Right atrium auricular region (tissue), 2 donors: ENCODE results near the gene TUBB4B. TPM values are rescaled to one million over a fixed set of nuclear protein-coding genes. Genes with fewer than 3 reads are reported as not detected.

ENCODE experiments used
- DNase-seq: peaks from one replicate; pipeline ENCODE4 v3.0.0-alpha.2; 2019; ENCODE audit warnings: low spot score
- H3K27ac ChIP-seq, 2 donors: fragments of 200-600 bp; sonication (generic); 1 replicate in 1 of 2; 2 replicates in 1 of 2; pipeline ENCODE4 v1.5.1; 2016 to 2019
- H3K27me3 ChIP-seq, 2 donors: fragments of 200-600 bp; sonication (generic); one replicate each; pipeline versions ENCODE4 v1.5.1 to v1.6.0; 2017 to 2019
- H3K36me3 ChIP-seq: fragments of 200-600 bp; sonication (generic); one replicate; pipeline ENCODE4 v1.5.1; 2016
- H3K4me1 ChIP-seq, 2 donors: fragments of 200-600 bp; sonication (generic); one replicate each; pipeline versions ENCODE4 v1.5.1 to v1.6.0; 2017 to 2019
- H3K4me3 ChIP-seq, 2 donors: fragments of 200-600 bp; sonication (generic); 1 replicate in 1 of 2; 2 replicates in 1 of 2; pipeline ENCODE4 v1.5.1; 2017 to 2019; ENCODE audit warnings: mild to moderate bottlenecking in 1 of 2, moderate library complexity in 1 of 2
- H3K9me3 ChIP-seq, 2 donors: fragments of 200-600 bp; sonication (generic); one replicate each; pipeline ENCODE4 v1.5.1; 2019
- total RNA-seq, 2 donors: library from RNA; depleted of rRNA; stranded (reverse); fragments of >200 nt; gene quantifications; one replicate each; pipeline ENCODE4 v1.1.0, GENCODE V29; 2016
- TF ChIP-seq, protein P1 (sequence below), 2 donors: fragments of 200-600 bp; sonication (generic); IDR thresholded peaks; one replicate each; pipeline ENCODE4 v1.5.1; 2019; ENCODE audit warnings: antibody characterized with exemption in 2 of 2

Gene TUBB4B
- total RNA-seq, 2 donors from 2014 or later, result 310 to 394 TPM

DNA sequence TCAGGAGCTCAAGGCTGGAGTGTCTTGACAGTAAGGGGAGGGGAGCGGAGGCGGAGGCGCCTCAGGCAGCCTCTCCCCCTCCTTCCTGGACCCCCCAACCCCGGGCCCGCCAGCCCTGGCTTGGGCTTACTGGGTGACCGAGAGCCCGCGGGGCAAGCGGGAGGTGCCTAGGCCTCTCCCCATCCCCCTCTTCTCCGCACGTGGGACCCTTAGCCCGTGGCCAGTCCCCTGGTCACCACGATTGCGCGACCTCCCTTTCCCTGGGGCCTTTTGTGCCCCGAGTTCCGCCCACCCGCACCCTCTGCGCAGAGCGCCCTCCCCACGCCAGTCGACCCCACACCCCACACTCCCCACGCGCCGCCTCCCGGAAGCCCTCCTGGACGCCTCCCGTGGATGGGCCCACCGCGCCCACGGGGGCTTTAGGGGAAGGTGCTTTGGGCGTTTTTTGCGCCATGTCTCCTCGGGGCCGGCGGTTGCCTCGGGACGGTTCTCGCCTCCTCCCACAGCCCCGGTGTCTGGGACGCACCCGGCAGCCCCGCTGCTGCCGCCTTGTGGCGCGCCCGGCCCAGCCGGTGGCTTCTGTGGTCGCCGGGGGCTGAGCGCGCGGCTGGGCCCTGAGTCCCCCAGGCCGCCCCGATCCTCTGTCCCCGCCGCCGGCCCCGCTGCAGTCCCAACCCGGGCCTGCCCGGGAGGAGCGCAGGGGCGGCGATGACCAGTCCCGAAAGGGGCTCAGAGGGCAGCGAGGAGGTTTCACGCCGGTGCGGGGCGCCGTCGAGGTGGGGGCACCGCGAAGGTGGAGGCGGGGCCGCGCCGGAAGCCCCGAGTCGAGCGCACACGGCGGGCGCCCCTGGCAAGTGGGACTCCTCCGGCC, 39.6 kb downstream of the TUBB4B start:
- Histone ChIP-seq H3K4me1 (peaks cover 0 to 41% of the 10 kb centered on the region in 2 donors), H3K4me3 (peak overlapping the region in 1 of 2 donors; percentile 25), H3K27me3 (no peaks in the 10 kb centered on the region), H3K36me3 (no peaks in the 10 kb centered on the region), H3K9me3 (no peaks in the 10 kb centered on the region), H3K27ac (no peak overlapping the region)
- no peak for DNase-seq
- TF ChIP-seq, protein P1, sequence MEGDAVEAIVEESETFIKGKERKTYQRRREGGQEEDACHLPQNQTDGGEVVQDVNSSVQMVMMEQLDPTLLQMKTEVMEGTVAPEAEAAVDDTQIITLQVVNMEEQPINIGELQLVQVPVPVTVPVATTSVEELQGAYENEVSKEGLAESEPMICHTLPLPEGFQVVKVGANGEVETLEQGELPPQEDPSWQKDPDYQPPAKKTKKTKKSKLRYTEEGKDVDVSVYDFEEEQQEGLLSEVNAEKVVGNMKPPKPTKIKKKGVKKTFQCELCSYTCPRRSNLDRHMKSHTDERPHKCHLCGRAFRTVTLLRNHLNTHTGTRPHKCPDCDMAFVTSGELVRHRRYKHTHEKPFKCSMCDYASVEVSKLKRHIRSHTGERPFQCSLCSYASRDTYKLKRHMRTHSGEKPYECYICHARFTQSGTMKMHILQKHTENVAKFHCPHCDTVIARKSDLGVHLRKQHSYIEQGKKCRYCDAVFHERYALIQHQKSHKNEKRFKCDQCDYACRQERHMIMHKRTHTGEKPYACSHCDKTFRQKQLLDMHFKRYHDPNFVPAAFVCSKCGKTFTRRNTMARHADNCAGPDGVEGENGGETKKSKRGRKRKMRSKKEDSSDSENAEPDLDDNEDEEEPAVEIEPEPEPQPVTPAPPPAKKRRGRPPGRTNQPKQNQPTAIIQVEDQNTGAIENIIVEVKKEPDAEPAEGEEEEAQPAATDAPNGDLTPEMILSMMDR (IDR thresholded peaks at IDR 0.05), result peak; percentile 44 to 70

DNA sequence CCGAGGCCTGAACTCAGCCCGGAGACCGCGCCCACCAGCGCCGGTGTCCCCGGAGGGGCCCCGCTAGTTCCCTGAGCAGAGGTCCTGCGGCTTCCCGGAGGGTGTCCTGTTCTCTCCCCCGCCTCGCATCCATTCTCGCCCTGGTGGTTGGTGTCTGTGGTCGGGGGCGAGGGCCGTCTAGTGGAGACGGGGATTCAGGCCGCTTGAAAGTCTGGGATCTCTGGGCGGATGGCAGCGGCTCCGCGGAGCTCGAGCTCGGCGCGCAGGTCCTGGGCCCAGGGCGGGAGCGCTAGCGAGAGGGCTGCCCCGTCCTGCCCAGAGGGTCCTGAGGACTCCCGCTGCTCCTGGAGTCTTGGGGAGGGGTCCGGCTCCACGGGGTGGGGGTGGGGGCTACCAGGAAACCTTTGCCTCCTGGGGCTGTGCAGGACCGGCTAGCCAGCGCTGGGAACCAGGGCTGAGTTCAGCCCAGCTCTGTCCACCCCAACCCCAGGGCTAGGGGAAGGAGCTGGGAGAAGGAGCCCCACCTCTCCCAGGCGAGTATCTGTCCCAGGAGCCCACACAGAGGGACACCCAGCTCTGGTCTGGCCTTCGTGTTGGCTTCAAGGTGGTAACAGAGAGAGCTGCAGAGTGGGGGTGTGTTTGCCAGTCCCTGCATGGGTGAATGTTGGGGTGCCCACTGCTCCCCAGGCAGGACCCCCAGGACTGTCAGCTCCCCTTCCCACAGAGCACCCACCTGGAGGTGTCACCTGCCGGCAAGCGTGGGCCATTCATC, 40.4 kb downstream of the TUBB4B start:
- Histone ChIP-seq H3K27ac (no peak overlapping the region), H3K4me1 (peaks cover 0 to 33% of the 10 kb centered on the region in 2 donors), H3K27me3 (no peaks in the 10 kb centered on the region), H3K36me3 (no peaks in the 10 kb centered on the region), H3K4me3 (peak overlapping the region in 1 of 2 donors; percentile 25), H3K9me3 (no peaks in the 10 kb centered on the region)
- TF ChIP-seq, protein P1 (IDR thresholded peaks at IDR 0.05), result no peak
- DNase-seq, result no peak

DNA sequence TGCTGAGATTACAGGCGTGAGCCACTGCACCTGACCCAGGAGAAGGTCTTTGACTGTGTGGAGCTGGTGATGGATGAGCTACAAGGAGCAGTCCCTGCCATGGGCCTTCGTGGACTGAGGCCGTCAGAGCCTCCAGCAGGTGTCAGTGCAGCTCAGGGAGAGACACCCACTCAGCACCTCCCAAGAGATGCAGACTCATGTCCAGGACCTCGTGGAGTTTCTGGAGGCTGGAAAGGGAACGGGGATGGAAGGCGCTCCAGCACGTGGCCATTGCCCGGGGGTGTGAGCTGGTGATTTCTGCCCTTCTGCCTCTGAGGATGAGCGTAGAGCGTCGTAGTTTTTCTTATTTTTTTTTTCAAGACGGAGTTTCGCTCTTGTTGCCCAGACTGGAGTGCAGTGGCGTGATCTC, 45.9 kb downstream of the TUBB4B start:
- Histone ChIP-seq H3K36me3 (no peaks in the 10 kb centered on the region), H3K9me3 (no peaks in the 10 kb centered on the region), H3K27me3 (no peaks in the 10 kb centered on the region), H3K4me3 (no peak overlapping the region), H3K27ac (no peak overlapping the region), H3K4me1 (no peaks in the 10 kb centered on the region)
- no peak for DNase-seq
- TF ChIP-seq, protein P1 (IDR thresholded peaks at IDR 0.05), result peak in 1 of 2 donors; percentile 62

DNA sequence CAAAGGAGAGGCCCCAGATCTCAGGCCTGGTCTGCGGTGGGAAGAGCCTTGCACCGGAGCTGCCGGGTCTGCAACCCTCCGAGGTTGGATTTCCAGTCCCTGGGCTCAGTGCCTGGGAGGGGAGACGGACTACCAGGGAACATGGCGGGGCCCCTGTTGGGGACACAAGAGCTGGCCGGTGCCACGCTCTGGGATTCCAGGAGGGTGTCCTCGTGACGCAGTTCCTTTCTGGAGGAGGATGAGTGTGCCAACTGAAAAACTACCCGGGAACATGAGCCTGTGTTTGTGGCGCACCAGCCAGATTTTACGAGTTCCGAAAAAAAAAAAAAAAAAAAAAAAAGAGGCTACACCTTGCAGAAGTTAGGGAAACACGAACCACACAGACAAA, 52.0 kb downstream of the TUBB4B start:
- DNase-seq, result no peak
- Histone ChIP-seq H3K9me3 (peaks cover 0 to 4% of the 10 kb centered on the region in 2 donors), H3K4me3 (no peak overlapping the region), H3K27ac (no peak overlapping the region), H3K36me3 (no peaks in the 10 kb centered on the region), H3K27me3 (peaks cover 0 to 5% of the 10 kb centered on the region in 2 donors), H3K4me1 (peaks cover 0 to 29% of the 10 kb centered on the region in 2 donors)
- TF ChIP-seq, protein P1 (IDR thresholded peaks at IDR 0.05), result no peak

Other genes with a start within 250 kb of the TUBB4B start
- gene PAXX, start 248.9 kb upstream of the TUBB4B start, total RNA-seq, result 10 to 100 TPM; 27.4 to 37.5 TPM
- gene CLIC3, start 244.7 kb upstream of the TUBB4B start, total RNA-seq, result 10 to 100 TPM in 1 of 2 donors, 1 to 10 TPM in 1; 6.5 to 11.8 TPM
- gene ABCA2, start 213.1 kb upstream of the TUBB4B start, total RNA-seq, result 10 to 100 TPM; 28.3 to 28.5 TPM
- gene FUT7, start 209.2 kb upstream of the TUBB4B start, total RNA-seq, result under 1 TPM in 1 of 2 donors, not detected in 1; 0.28 TPM
- gene NPDC1, start 195.1 kb upstream of the TUBB4B start, total RNA-seq, result 10 to 100 TPM; 49.7 to 57.8 TPM
- gene ENTPD2, start 187.2 kb upstream of the TUBB4B start, total RNA-seq, result under 1 TPM; 0.41 to 0.67 TPM
- gene SAPCD2, start 170.7 kb upstream of the TUBB4B start, total RNA-seq, result under 1 TPM; 0.12 to 0.63 TPM
- gene UAP1L1, start 163.8 kb upstream of the TUBB4B start, total RNA-seq, result 1 to 10 TPM; 4.3 to 6.3 TPM
- gene MAN1B1, start 154.3 kb upstream of the TUBB4B start, total RNA-seq, result 10 to 100 TPM; 20.9 to 26.8 TPM
- 100 to 1,000 TPM; 165 to 188 TPM for gene DPP7, start 126.6 kb upstream of the TUBB4B start, total RNA-seq
- gene GRIN1, start 102.1 kb upstream of the TUBB4B start, total RNA-seq, result not detected
- not detected for gene LRRC26, start 71.2 kb upstream of the TUBB4B start, total RNA-seq
- not detected for gene TMEM210, start 69.2 kb upstream of the TUBB4B start, total RNA-seq
- 10 to 100 TPM; 10.8 to 12.1 TPM for gene ANAPC2, start 52.7 kb upstream of the TUBB4B start, total RNA-seq
- 10 to 100 TPM; 67.1 to 72.0 TPM for gene SSNA1, start 52.6 kb upstream of the TUBB4B start, total RNA-seq
- gene TPRN, start 40.5 kb upstream of the TUBB4B start, total RNA-seq, result 1 to 10 TPM; 6.4 to 6.8 TPM
- 10 to 100 TPM; 31.4 to 33.9 TPM for gene TMEM203, start 35.6 kb upstream of the TUBB4B start, total RNA-seq
- 1 to 10 TPM; 6.6 TPM for gene NDOR1, start 35.6 kb upstream of the TUBB4B start, total RNA-seq
- 1 to 10 TPM; 5.9 to 7.9 TPM for gene RNF208, start 19.0 kb upstream of the TUBB4B start, total RNA-seq
- gene CYSRT1, start 16.1 kb upstream of the TUBB4B start, total RNA-seq, result under 1 TPM; 0.35 to 0.85 TPM
- not detected for gene RNF224, start 13.8 kb upstream of the TUBB4B start, total RNA-seq
- not detected for gene SLC34A3, start 10.4 kb upstream of the TUBB4B start, total RNA-seq
- gene STPG3, start 10.0 kb downstream of the TUBB4B start, total RNA-seq, result not detected
- gene NELFB, start 14.0 kb downstream of the TUBB4B start, total RNA-seq, result 10 to 100 TPM; 30.0 to 38.0 TPM
- gene TOR4A, start 36.4 kb downstream of the TUBB4B start, total RNA-seq, result 10 to 100 TPM in 1 of 2 donors, 1 to 10 TPM in 1; 9.4 to 16.8 TPM
- gene NRARP, start 61.0 kb downstream of the TUBB4B start, total RNA-seq, result 10 to 100 TPM in 1 of 2 donors, 1 to 10 TPM in 1; 5.6 to 13.3 TPM
- 1 to 10 TPM; 5.9 to 6.0 TPM for gene EXD3, start 181.9 kb downstream of the TUBB4B start, total RNA-seq
- gene NOXA1, start 182.1 kb downstream of the TUBB4B start, total RNA-seq, result 1 to 10 TPM in 1 of 2 donors, under 1 TPM in 1; 0.94 to 3.4 TPM
- not detected for gene ENTPD8, start 200.1 kb downstream of the TUBB4B start, total RNA-seq
- gene NSMF, start 218.0 kb downstream of the TUBB4B start, total RNA-seq, result 10 to 100 TPM; 16.2 to 26.2 TPM